Measurements from ENCODE around the gene ANXA5. TPM values are rescaled to one million over a fixed set of nuclear protein-coding genes. Genes with fewer than 3 reads are reported as not detected.

The ANXA5 gene
- 480 and 680 TPM in 2 replicates for total RNA-seq

DNA sequence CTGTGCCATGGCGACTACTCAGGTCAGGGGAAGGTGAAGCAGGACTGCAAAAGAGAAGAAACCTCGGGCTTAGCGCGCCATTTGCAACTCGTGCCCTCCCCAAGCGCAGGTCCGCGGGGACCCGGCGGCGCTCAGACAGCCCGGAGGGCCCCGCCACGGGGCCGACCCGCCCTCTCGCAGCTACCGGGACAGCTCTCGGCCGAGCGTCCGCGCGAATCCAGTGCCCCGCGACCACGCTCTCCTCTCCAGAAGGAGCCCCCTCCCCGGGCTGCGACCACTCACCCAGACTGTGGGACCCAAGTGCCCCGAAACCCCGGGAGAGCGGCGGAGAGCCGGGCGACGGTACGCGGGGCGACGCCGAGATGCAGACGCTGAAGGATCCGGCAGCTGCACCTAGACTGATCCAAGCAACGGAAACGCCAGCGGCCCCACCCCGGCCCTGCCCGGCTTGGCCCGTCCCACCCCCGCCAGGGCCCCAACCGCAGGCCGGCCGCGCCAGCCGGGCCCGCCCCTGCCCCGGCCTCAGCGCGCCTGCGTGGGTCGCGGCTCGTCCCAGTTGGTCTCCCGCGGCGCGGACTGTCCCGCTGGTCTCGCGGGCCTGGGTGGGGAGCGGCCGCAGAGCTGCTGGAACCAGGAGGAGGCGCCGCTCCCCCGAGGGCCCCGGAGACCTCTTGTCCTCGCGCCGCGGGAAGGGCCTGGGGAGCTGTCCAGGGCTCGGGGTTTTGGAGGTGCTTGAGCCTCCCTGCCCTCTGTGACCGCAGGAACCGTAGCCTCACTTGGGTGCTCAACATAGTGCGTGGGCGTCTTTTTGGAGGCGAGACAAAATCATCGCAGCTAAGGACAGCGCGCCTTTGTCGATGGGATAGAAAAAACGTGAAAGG is at the start of gene ANXA5:
ANXA5 (minus strand) TSS at position 400 of the 881 bp plus-strand sequence; CDS start at position 9, 391 bp downstream.

Other genes starting within 250 kb of the ANXA5 start
- 1.3 and 18.8 TPM in 2 replicates for gene SMIM43, start 68.2 kb upstream of the ANXA5 start, total RNA-seq
- gene EXOSC9, start 104.3 kb upstream of the ANXA5 start, total RNA-seq, result 31.0 and 37.9 TPM in 2 replicates
- gene CCNA2, start 126.9 kb upstream of the ANXA5 start, total RNA-seq, result 35.6 and 66.3 TPM in 2 replicates
- 10.7 and 22.1 TPM in 2 replicates for gene BBS7, start 173.5 kb upstream of the ANXA5 start, total RNA-seq